A549 (cell line): Measurements from ENCODE around the gene HOXA13.

Source experiments
- JUN ChIP-seq, 2 experiments: fragments of >200 bp; sonication (Bioruptor Twin); formaldehyde crosslinking; IDR thresholded peaks; 2 replicates in 1 of 2; 3 replicates in 1 of 2; pipeline ENCODE4 v1.6.1; 2016 to 2017
- POLR2A ChIP-seq: IDR thresholded peaks from 2 replicates; pipeline ENCODE4 v1.6.1; 2012; ENCODE audit warnings: mild to moderate bottlenecking, low read length
- RCOR1 ChIP-seq: fragments of 150-350 bp; IDR thresholded peaks from 2 replicates; pipeline ENCODE4 v1.6.1; 2014; ENCODE audit warnings: antibody characterized with exemption, low read length, low read depth
- ZSCAN20 ChIP-seq: fragments of 250-450 bp; sonication (Bioruptor Pico); IDR thresholded peaks from 2 replicates; pipeline ENCODE4 v1.8.0; 2022; ENCODE audit warnings: mild to moderate bottlenecking, moderate library complexity

DNA sequence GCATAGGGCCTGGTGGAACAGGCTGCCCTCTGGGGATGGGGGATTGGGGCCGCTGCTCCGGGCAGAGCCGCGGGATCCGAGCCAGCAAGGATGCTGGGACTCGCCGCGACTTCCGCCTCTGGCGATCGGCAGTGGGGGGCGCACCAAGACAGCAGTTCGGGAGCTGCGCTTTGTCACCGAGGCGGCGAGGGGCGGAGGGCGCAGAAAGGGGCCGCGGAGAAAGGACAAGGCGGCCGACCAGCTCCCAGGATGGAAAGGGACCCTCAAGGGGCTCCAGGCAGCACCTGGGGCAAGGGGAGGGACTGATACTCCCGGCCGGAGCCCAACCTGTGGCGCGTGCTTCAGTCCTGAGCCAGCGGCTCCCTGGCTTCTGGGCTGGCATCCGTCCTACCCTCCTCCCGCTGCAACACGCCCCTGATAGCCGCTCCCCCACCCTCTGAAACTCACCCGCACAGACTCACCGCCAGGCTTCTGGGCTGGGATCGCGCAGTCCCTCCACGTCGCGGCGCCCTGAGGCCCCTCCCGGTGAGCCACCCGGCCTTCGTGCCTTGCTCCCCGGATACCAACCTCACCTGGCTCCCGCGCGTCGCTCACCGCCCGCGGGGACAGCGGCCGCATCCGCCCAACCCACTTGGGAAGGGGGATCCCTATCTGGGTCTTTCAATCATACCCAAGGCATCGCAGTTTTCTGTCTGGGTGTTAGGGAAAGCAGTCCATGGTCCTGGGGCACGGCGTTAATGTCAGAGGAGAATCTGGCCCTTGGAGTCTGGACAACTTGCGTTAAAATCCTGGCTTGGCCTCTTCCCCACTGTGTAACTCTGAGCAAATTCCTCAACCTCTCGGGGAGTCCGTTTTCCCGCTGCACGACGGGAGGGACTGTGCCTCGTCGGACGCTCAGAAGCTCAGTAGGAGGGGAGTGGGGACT lies 35.8 kb upstream of the HOXA13 start:
- peak; percentile 19; the same call in 1 of the 2 replicates for TF ChIP-seq POLR2A
- no peak for TF ChIP-seq RCOR1
- TF ChIP-seq ZSCAN20 (CRISPR knock-in tag) = no peak
- peak in 1 of 2 experiments; percentile 56; a peak in 1 of 5 replicates for TF ChIP-seq JUN (IDR thresholded peaks at IDR 0.05)
